NCI-H1417 treated with DMSO at 0.1 percent for 48 hours (cell line): ENCODE data around the gene SPEG.

Source experiments
- DNase-seq: peaks from one replicate; lab custom pipeline; 2025; lab: John Stamatoyannopoulos, UW

The SPEG gene

GRCh38 chr2:219425238-219426067, 9.2 kb upstream of the SPEG start:
- DNase-seq = no peak

- no peak for DNase-seq
Measured at GRCh38 chr2:219426068-219426443, 8.6 kb upstream of the SPEG start.

- no peak for DNase-seq
Measured at GRCh38 chr2:219426534-219427136, 8.0 kb upstream of the SPEG start.

- DNase-seq = no peak
Measured at GRCh38 chr2:219428469-219428868, 6.2 kb upstream of the SPEG start.

- DNase-seq = no peak
Measured at GRCh38 chr2:219429958-219430606, 4.6 kb upstream of the SPEG start.

GRCh38 chr2:219430633-219431615, 3.7 kb upstream of the SPEG start:
- no peak for DNase-seq

GRCh38 chr2:219433666-219434467, 776 bp upstream of the SPEG start:
- no peak for DNase-seq

GRCh38 chr2:219434468-219434717, 250 bp upstream of the SPEG start:
- DNase-seq = no peak

- DNase-seq = no peak
Measured at GRCh38 chr2:219435701-219436100, 1.1 kb downstream of the SPEG start.

- DNase-seq = no peak
Measured at GRCh38 chr2:219436491-219436890, 1.8 kb downstream of the SPEG start.

GRCh38 chr2:219437141-219437540, 2.5 kb downstream of the SPEG start:
- DNase-seq = no peak

- DNase-seq = no peak
Measured at GRCh38 chr2:219437690-219438206, 3.1 kb downstream of the SPEG start.

- no peak for DNase-seq
Measured at GRCh38 chr2:219438453-219438852, 3.8 kb downstream of the SPEG start.

GRCh38 chr2:219439506-219439905, 4.9 kb downstream of the SPEG start:
- no peak for DNase-seq

GRCh38 chr2:219440388-219441256, 6.0 kb downstream of the SPEG start:
- no peak for DNase-seq

- DNase-seq = no peak
Measured at GRCh38 chr2:219441451-219442255, 7.0 kb downstream of the SPEG start.

- no peak for DNase-seq
Measured at GRCh38 chr2:219442256-219443015, 7.8 kb downstream of the SPEG start.

- DNase-seq = no peak
Measured at GRCh38 chr2:219443016-219443696, 8.5 kb downstream of the SPEG start.
